AG04450 (cell line): ENCODE data around the gene CYB561. TPM values are rescaled to one million over a fixed set of nuclear protein-coding genes. Genes with fewer than 3 reads are reported as not detected.
"Not testable (repeated sequence)": the region's sequence is repeated elsewhere in the genome, so short reads cannot be mapped to it uniquely, and the experiment has no call there.

Experiments used
- CTCF ChIA-PET: fragments of 300-600, 350-600 bp; formaldehyde crosslinking; extraction: SDS; loops from one replicate; lab custom pipeline; 2022; ENCODE audit warnings: antibody characterized with exemption, inconsistent platforms; lab: Charles Lee
- POLR2A ChIA-PET: fragments of 350-600 bp; formaldehyde crosslinking; extraction: SDS; loops from one replicate; lab custom pipeline; 2021; ENCODE audit warnings: antibody characterized with exemption, inconsistent platforms; lab: Yijun Ruan, JAX
- DNase-seq: peaks from one replicate; pipeline ENCODE4 v3.0.0-alpha.2; 2011; ENCODE audit warnings: low read depth, low spot score
- H3K27ac ChIP-seq: one replicate; pipeline ENCODE4 v1.5.1; 2012; ENCODE audit warnings: low read depth, low read length, control low read depth
- H3K27me3 ChIP-seq: one replicate; pipeline ENCODE4 v1.6.0; 2012; ENCODE audit warnings: low read length; ENCODE audit not compliant: control insufficient read depth, insufficient read depth
- H3K4me3 ChIP-seq: 2 replicates; pipeline ENCODE4 v1.5.1; 2011; ENCODE audit warnings: mild to moderate bottlenecking, low read depth, low read length, control low read depth
- H3K9me3 ChIP-seq: 2 replicates; pipeline ENCODE4 v1.5.1; 2012; ENCODE audit warnings: low read length; ENCODE audit not compliant: control insufficient read depth, insufficient read depth
- CTCF ChIP-seq: IDR thresholded peaks from 2 replicates; pipeline ENCODE4 v1.5.1; 2011; ENCODE audit warnings: low read depth, low read length, control low read depth, inconsistent platforms
- polyA plus RNA-seq: library from polyadenylated mRNA; depleted of rRNA; stranded (reverse); fragments of >200 nt; gene quantifications from 2 replicates; pipeline ENCODE4 v1.2.3, GENCODE V29; 2011

Gene CYB561
- polyA plus RNA-seq, 1 experiment: 4.9 TPM

DNA sequence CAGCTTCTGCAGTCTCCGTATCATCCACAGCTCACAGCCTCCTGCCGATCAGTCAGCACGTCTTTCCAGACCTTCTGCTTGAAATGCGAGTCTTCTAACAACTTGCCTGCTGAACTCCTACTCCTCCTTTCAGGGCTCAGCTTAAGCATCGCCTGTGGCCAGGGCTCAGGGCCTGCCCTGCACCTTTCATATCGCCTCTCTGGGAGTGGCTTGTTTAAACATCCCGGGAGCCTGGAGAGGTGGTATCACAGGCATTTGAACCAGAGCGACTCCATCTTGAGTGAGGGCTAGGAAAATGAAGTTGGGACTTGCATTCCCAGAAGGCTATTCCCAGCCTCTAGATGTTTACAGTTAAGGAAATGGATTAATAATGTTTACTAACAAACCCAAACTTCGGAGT, 13.9 kb upstream of the CYB561 start:
- no peak for TF ChIP-seq CTCF
- DNase-seq: no peak
- Histone ChIP-seq H3K4me3 (no peak overlapping the region), H3K9me3 (no peaks in the 10 kb centered on the region), H3K27ac (peak overlapping the region; percentile 48), H3K27me3 (no peaks in the 10 kb centered on the region)
- CTCF ChIA-PET: interaction anchor here (1.9 kb wide), 1 partner anchor 152 kb away, joined by 5 read pairs; no protein-coding TSS in a partner anchor
- POLR2A ChIA-PET: interaction anchor here (0.6 to 1.8 kb wide), 3 partner anchors 10 to 43 kb away, joined by 3 read pairs; no protein-coding TSS in a partner anchor

- no peak overlapping the region for H3K27ac ChIP-seq
- no peaks in the 10 kb centered on the region for H3K9me3 ChIP-seq
- ChIA-PET CTCF (no interaction called here), POLR2A (interaction anchor here (0.6 kb wide), 1 partner anchor 30 kb away, joined by 3 read pairs; no protein-coding TSS in a partner anchor)
- no peaks in the 10 kb centered on the region for H3K27me3 ChIP-seq
- TF ChIP-seq CTCF: no peak
- DNase-seq: no peak
- H3K4me3 ChIP-seq: no peak overlapping the region
Measured at GRCh38 chr17:63458478-63458877, 12.4 kb upstream of the CYB561 start.

DNA sequence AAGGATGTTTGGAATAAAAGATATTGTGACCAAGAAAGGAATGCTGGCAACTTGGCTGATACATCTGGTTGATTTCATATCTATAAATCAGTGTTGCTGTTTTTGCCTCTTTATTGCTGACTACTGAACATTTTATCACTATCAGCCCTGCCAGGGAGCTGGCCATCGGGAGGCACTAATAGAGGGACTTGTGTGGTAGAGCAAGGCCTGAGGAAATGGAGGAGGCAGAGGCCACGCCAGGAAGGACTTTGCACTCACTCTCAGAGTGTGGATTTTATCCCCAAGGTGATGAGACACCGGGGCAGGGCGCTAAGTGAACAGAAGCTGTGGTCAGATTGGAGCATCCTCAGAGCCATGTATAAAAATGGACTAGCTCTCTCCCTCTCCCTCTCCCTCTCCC, 9.3 kb upstream of the CYB561 start:
- H3K4me3 ChIP-seq: no peak overlapping the region
- no peaks in the 10 kb centered on the region for H3K27me3 ChIP-seq
- DNase-seq: no peak
- no peak for TF ChIP-seq CTCF
- H3K27ac ChIP-seq: no peak overlapping the region
- no peaks in the 10 kb centered on the region for H3K9me3 ChIP-seq
- POLR2A ChIA-PET: no interaction called here
- CTCF ChIA-PET: no interaction called here

GRCh38 chr17:63454915-63455314, 8.8 kb upstream of the CYB561 start:
- Histone ChIP-seq H3K27me3 (no peaks in the 10 kb centered on the region), H3K4me3 (no peak overlapping the region), H3K27ac (no peak overlapping the region), H3K9me3 (no peaks in the 10 kb centered on the region)
- no peak for DNase-seq
- ChIA-PET POLR2A (no interaction called here), CTCF (no interaction called here)
- no peak for TF ChIP-seq CTCF

- H3K9me3 ChIP-seq, H3K4me3 ChIP-seq, H3K27ac ChIP-seq, POLR2A ChIA-PET, DNase-seq, H3K27me3 ChIP-seq: not testable (repeated sequence)
- CTCF ChIA-PET: interaction anchor here (1.2 to 1.5 kb wide), 2 partner anchors 9 to 158 kb away, joined by 4 to 6 read pairs; no protein-coding TSS in a partner anchor
Measured at GRCh38 chr17:63454357-63454756, 8.3 kb upstream of the CYB561 start.
